ENCODE data around the gene VAV1.

Gene VAV1

DNA sequence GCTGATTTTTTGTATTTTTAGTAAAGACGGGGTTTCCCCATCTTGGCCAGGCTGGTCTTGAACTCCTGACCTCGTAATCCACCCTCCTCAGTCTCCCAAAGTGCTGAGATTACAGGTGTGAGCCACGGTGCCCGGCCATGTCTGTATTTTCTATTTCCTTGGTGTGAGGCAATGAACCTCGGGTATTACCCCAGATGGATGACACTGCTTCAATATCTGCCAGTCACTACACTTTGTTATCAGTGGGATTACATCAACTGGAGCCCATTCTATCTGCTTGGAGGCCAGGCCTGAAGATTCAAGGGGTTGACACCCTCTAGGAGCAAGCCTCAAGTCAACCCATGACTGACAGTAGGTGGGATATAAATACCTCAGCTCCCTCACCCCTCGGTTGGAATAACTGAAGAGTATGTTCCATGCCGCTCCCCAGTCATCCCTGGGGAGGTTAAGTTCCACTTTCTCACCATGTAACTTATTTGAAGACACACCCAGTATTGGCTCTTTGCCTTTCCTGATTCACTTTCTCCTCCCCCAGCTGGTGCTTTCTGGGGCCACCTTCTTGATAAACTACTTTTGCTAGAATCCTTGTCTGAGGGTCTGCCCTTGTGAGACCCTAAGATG lies 113.9 kb downstream of the VAV1 start:
- DNase-seq (ENCODE audit: low read depth in 1 of 2, low spot score in 1 of 2) = no peak

DNA sequence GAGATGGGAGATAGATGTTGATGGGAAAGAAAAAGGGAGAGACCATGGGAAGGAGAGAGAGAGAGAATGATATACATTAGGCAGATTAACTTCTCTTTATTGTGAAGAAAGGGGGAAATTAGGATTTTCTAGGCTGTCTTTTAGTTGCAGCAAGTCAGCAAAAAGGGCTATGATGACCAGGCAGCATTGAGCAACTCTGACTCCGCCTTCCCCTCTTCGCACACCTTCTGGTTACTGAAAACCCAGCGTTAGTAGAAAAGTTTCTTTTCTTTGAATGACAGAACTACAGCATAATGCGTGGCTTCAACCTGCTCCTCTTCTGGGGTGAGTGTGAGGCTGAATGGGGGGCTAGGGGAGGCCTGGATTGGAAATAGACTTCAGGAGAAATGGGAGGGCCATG lies 114.8 kb downstream of the VAV1 start, which contains the start of gene ADGRE1:
Gene ADGRE1 (plus strand): TSS at position 264 of the 400 bp plus-strand sequence. CDS start 30 bp downstream, at position 294.
- no peak for DNase-seq (ENCODE audit: low read depth in 1 of 2, low spot score in 1 of 2)

DNA sequence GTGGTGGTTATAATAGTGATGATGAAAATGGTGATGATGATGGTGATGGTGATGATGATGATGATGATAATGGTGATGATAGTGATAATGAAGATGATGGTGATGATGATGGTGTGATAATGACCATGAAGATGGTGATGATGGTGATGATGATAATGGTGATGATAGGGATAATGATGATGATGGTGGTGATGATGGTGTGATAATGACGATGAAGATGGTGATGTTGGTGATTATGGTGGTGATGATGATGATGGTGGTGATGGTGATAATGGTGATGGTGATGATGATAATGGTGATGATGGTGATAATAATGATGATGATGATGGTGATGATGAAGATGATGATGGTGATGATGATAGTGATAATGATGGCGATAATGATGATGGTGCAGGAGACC lies 116.5 kb downstream of the VAV1 start:
- no peak for DNase-seq (ENCODE audit: low read depth in 1 of 2, low spot score in 1 of 2)

DNA sequence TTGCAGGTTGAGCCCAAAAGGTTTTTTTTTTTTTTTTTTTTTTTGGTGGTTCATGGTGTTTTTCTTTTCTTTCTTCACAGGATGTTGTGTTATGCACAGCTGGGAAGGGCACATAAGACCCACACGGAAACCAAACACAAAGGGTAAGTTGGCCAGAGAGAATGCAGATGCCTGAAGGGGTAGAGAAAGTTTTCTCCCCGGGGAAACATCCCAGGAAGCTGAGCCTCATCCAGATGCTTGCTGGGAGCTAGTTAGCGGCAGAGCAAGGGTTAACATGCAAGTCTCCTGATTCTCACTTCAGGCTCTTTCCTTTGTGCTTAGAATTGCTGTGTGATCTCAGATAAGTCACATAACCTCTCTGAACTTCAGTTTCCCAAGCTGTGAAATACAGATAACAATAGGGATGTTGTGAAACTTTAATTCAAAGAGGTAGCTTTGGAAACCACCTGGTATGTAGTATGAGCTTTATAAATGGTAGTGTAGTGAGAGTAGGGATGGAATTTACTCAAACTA lies 117.9 kb downstream of the VAV1 start:
- DNase-seq (ENCODE audit: low read depth in 1 of 2, low spot score in 1 of 2) = no peak

DNA sequence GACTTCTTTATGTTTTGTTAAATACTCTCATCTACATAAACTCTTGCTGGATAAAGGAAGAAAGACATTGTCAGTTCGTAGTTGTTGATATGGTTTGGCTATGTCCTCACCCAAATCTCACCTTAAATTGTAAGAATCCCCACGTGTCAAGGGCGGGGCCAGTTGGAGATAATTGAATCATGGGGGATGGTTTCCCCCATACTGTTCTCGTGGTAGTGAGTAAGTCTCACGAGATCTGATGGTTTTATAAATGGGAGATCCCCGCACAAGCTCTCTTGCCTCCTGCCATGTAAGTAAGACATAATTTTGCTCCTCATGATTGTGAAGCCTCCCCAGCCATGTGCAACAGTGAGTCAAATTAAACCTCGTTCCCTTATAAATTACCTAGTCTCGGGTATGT lies 118.4 kb downstream of the VAV1 start:
- DNase-seq (ENCODE audit: low read depth in 1 of 2, low spot score in 1 of 2) = peak in 1 of 2 donors; percentile 7

DNA sequence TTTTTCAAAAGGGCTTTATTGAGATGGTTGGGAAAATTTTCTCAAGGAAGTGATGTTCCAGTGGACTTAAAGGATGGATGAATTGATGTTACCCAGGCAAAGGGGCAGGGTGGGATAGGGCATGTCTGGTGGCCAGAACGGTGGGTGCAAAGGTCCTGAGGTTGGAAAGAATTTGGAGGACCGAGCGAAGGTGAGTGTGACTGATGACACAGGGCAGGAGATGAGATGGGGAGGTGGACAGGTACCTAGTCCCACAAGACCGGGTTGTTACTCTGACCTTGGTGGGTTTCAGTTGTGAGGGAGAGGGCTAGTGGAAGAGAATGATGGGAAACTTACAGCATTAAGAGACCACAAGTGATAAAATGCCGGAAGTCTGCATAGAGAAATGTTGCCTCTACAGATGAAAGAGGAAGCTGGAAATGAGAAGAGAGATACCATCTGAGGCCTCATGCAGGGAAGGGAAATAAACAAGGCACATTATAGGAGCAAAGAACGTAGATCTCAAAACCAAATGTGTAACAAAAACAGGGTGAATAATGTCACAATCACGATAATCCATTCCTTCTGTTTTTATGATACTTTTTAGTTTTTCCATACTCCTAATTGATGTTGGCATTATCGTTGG lies 119.4 kb downstream of the VAV1 start:
- no peak for DNase-seq (ENCODE audit: low read depth in 1 of 2, low spot score in 1 of 2)

DNA sequence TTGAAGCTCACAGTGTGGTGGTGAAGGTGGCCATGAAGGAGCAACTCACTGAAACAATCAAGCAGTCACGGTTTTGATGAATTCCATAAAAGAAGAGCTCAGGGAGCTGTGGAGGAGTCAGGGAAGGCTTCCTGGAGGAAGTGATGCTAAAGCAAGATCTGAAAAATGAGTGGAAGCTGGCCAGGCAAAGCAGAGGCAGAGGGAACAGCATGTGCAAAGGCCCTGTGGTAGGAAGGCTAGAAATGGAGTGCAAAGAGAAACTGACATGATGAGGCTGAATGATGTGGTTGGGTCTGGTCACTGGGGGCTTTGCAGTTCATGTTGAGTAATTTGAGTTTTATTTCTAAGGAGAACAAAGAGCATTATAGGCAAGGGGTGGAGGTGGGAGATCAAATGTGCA lies 121.8 kb downstream of the VAV1 start:
- DNase-seq (ENCODE audit: low read depth in 1 of 2, low spot score in 1 of 2) = no peak

DNA sequence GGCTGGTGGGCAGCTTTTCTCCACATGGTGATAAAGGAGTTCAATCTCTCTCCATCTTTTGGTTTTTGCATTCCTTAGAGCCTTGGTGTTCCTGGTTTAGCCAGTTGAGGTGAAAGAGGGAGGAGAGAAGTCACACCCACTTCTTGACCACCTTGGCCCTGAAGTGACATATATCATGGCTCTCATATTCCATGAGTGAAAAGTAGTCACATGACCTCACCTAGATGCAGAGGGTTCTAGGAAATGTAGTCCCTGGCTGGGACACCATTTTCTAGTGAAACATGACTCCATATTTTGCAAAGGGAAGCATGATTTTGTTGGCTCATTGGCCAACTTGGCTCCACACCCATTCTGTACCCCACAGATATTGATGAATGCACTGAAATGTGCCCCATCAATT lies 130.9 kb downstream of the VAV1 start:
- DNase-seq (ENCODE audit: low read depth in 1 of 2, low spot score in 1 of 2) = no peak

DNA sequence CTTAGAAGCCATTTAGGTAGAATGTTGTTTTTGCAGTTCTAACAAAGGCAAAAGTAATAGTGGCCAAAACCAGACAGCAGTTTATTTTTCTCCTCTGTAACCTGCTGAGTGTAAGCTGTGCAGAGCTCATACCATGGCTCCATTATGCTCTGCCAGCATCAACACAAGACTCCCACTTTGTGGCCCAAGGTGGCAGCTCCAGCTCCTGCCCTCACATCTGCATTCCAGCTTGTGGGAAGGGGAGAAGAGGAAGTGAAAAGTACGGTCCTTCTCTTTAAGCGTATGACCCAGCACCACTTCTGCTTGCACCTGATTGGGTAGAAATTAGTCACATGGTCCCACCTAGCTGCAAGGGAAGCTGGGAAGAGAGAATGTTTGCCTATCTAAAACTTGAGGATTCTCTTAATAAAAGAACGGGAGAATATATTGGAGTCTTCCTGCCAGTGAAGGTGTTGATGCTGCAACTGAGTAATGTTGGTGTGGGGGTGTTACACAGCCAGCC lies 134.1 kb downstream of the VAV1 start:
- no peak for DNase-seq (ENCODE audit: low read depth in 1 of 2, low spot score in 1 of 2)

All from activated T-helper 1 cell treated with anti-CD3 and anti-CD28 coated beads, Interleukin-2, amount 50 U/mL, for 16 hours (primary cell).